HG02885 (cell line): Measurements from ENCODE around the gene SMPD3.

Experiments used
- ATAC-seq: cut with Tn5 transposase; IDR thresholded peaks from one replicate; pipeline ENCODE4 v1.9.1; 2021; ENCODE audit warnings: mild to moderate bottlenecking; ENCODE audit not compliant: unreplicated experiment, poor library complexity

The SMPD3 gene

GRCh38 chr16:68411086-68411485, 37.2 kb downstream of the SMPD3 start:
- ATAC-seq, result no peak

- ATAC-seq, result no peak
Observed at GRCh38 chr16:68408967-68409366, 39.3 kb downstream of the SMPD3 start.

- no peak for ATAC-seq
Observed at GRCh38 chr16:68408428-68408827, 39.9 kb downstream of the SMPD3 start.

GRCh38 chr16:68406458-68407152, 41.7 kb downstream of the SMPD3 start:
- no peak for ATAC-seq

- no peak for ATAC-seq
Observed at GRCh38 chr16:68404736-68405345, 43.5 kb downstream of the SMPD3 start.

GRCh38 chr16:68403704-68404103, 44.6 kb downstream of the SMPD3 start:
- no peak for ATAC-seq

- ATAC-seq, result no peak
Observed at GRCh38 chr16:68403177-68403576, 45.1 kb downstream of the SMPD3 start.

- ATAC-seq, result no peak
Observed at GRCh38 chr16:68402748-68403040, 45.6 kb downstream of the SMPD3 start.

- no peak for ATAC-seq
Observed at GRCh38 chr16:68401871-68402747, 46.2 kb downstream of the SMPD3 start.

- ATAC-seq, result no peak
Observed at GRCh38 chr16:68400924-68401460, 47.3 kb downstream of the SMPD3 start.

- ATAC-seq, result no peak
Observed at GRCh38 chr16:68400083-68400923, 48.0 kb downstream of the SMPD3 start.

GRCh38 chr16:68399456-68399855, 48.9 kb downstream of the SMPD3 start:
- no peak for ATAC-seq

GRCh38 chr16:68397710-68398201, 50.6 kb downstream of the SMPD3 start:
- no peak for ATAC-seq

- ATAC-seq, result no peak
Observed at GRCh38 chr16:68396481-68396880, 51.8 kb downstream of the SMPD3 start.

GRCh38 chr16:68395815-68396214, 52.5 kb downstream of the SMPD3 start:
- no peak for ATAC-seq

- no peak for ATAC-seq
Observed at GRCh38 chr16:68395167-68395786, 53.0 kb downstream of the SMPD3 start.

GRCh38 chr16:68393333-68393732, 55.0 kb downstream of the SMPD3 start:
- ATAC-seq, result no peak

- no peak for ATAC-seq
Observed at GRCh38 chr16:68389750-68390371, 58.4 kb downstream of the SMPD3 start.

- ATAC-seq, result no peak
Observed at GRCh38 chr16:68389006-68389405, 59.3 kb downstream of the SMPD3 start.
